Keratinocyte (primary cell): ENCODE data around the gene FBXO3. TPM values are rescaled to one million over a fixed set of nuclear protein-coding genes. Genes with fewer than 3 reads are reported as not detected.

Source experiments
- DNase-seq: peaks from one replicate; pipeline ENCODE4 v3.0.0-alpha.2; 2011; ENCODE audit warnings: low read depth, missing footprints, low spot score
- FAIRE-seq: peaks from 2 replicates; lab custom pipeline; 2011; peaks lifted over from hg19 to GRCh38; lab: Jason Lieb, UNC
- H2AFZ ChIP-seq: 2 replicates; pipeline ENCODE4 v1.6.0; 2012; ENCODE audit warnings: low read length, control low read depth, inconsistent platforms; ENCODE audit not compliant: control insufficient read depth
- H3K27ac ChIP-seq: 2 replicates; pipeline ENCODE4 v1.5.1; 2011; ENCODE audit warnings: low read length; ENCODE audit not compliant: control insufficient read depth, insufficient read depth
- H3K27me3 ChIP-seq: 3 replicates; pipeline ENCODE4 v1.6.0; 2011; ENCODE audit warnings: low read length; ENCODE audit not compliant: control insufficient read depth, insufficient read depth; ENCODE audit errors: extremely low read depth
- H3K36me3 ChIP-seq, 2 experiments: 2 replicates in 1 of 2; 3 replicates in 1 of 2; pipeline ENCODE4 v1.5.1; 2011; ENCODE audit warnings: low read length in 2 of 2, mild to moderate bottlenecking in 1 of 2; ENCODE audit not compliant: control insufficient read depth in 2 of 2, insufficient read depth in 2 of 2; ENCODE audit errors: extremely low read depth in 1 of 2
- H3K4me1 ChIP-seq: 3 replicates; pipeline ENCODE4 v1.5.1; 2011; ENCODE audit warnings: low read length; ENCODE audit not compliant: control insufficient read depth, insufficient read depth; ENCODE audit errors: extremely low read depth
- H3K4me2 ChIP-seq: 3 replicates; pipeline ENCODE4 v1.6.0; 2011; ENCODE audit warnings: low read depth, low read length; ENCODE audit not compliant: control insufficient read depth, insufficient read depth; ENCODE audit errors: extremely low read depth
- H3K4me3 ChIP-seq, 3 experiments: fragments of 200-600 bp in 1 of 3; sonication (generic) in 1 of 3; 2 replicates in 2 of 3; 3 replicates in 1 of 3; pipeline ENCODE4 v1.5.1; 2011 to 2016; ENCODE audit warnings: low read length in 3 of 3, mild to moderate bottlenecking in 3 of 3, control low read depth in 2 of 3, inconsistent platforms in 1 of 3, low read depth in 1 of 3, mixed read lengths in 1 of 3, mixed run types in 1 of 3, moderate library complexity in 1 of 3; ENCODE audit not compliant: control insufficient read depth in 2 of 3, insufficient read depth in 2 of 3; ENCODE audit errors: extremely low read depth in 1 of 3
- H3K79me2 ChIP-seq: 2 replicates; pipeline ENCODE4 v1.6.0; 2012; ENCODE audit warnings: low read length; ENCODE audit not compliant: control insufficient read depth, insufficient read depth
- H3K9ac ChIP-seq: 3 replicates; pipeline ENCODE4 v1.6.0; 2011; ENCODE audit warnings: low read length; ENCODE audit not compliant: control insufficient read depth, insufficient read depth; ENCODE audit errors: extremely low read depth
- H3K9me1 ChIP-seq: 3 replicates; pipeline ENCODE4 v1.6.0; 2011; ENCODE audit warnings: low read length; ENCODE audit not compliant: control insufficient read depth, insufficient read depth; ENCODE audit errors: extremely low read depth
- H3K9me3 ChIP-seq: 2 replicates; pipeline ENCODE4 v1.5.1; 2012; ENCODE audit warnings: low read depth, low read length; ENCODE audit not compliant: control insufficient read depth
- H4K20me1 ChIP-seq: 3 replicates; pipeline ENCODE4 v1.6.0; 2011; ENCODE audit warnings: low read length; ENCODE audit not compliant: control insufficient read depth, insufficient read depth; ENCODE audit errors: extremely low read depth
- CTCF ChIP-seq, 3 experiments: IDR thresholded peaks in 1 of 3; conservative IDR thresholded peaks in 1 of 3; optimal IDR thresholded peaks in 1 of 3; 2 replicates in 2 of 3; 3 replicates in 1 of 3; pipeline versions ENCODE3 to v1.5.1; 2011; ENCODE audit warnings: low read length in 3 of 3, mild to moderate bottlenecking in 3 of 3, moderate library complexity in 2 of 3, control low read depth in 1 of 3, inconsistent platforms in 1 of 3; ENCODE audit not compliant: insufficient read depth in 2 of 3; ENCODE audit errors: extremely low read depth in 1 of 3
- EZH2 ChIP-seq: IDR thresholded peaks from one replicate; pipeline ENCODE4 v1.6.1; 2012; ENCODE audit warnings: inconsistent platforms, mild to moderate bottlenecking, low read length, moderate library complexity
- dilution Hi-C: fragments of 300-500 bp; cut with MboI; formaldehyde crosslinking; loops from one replicate; pipeline ENCODE4 v1.7.0; 2020; ENCODE audit warnings: low sequenced_read_pairs; ENCODE audit not compliant: extremely low pct_ligation_motif_present
- polyA plus RNA-seq, 5 experiments: library from polyadenylated mRNA; depleted of rRNA in 3 of 5; stranded (reverse) in 3 of 5; stranded (forward) in 1 of 5; unstranded in 1 of 5; fragments of >200 nt; gene quantifications; 1 replicate in 1 of 5; 2 replicates in 3 of 5; 3 replicates in 1 of 5; pipeline versions ENCODE4 v1.2.1 to v1.2.3, GENCODE V29; 2011 to 2012; ENCODE audit warnings: missing spikeins in 2 of 5, low read depth in 1 of 5, low replicate concordance in 1 of 5

The FBXO3 gene
- polyA plus RNA-seq, 1 donor (not counting 4 experiments of a cell fraction or from before 2014, with no cell fraction given), result 68.6 TPM

GRCh38 chr11:33772870-33773269 lies 1.4 kb downstream of the FBXO3 start:
- no peak overlapping the region for H3K27ac ChIP-seq
- H3K4me3 ChIP-seq, result peak overlapping the region in 1 of 3 experiments; percentile 86
- H2AFZ ChIP-seq, result no peak overlapping the region
- H3K9ac ChIP-seq, result no peak overlapping the region
- H3K9me1 ChIP-seq, result peaks cover 2% of the 10 kb centered on the region
- no peak for FAIRE-seq
- H3K4me1 ChIP-seq, result peaks cover 48% of the 10 kb centered on the region
- H3K79me2 ChIP-seq, result peaks cover 31% of the 10 kb centered on the region
- H3K4me2 ChIP-seq, result peak overlapping the region; percentile 96
- H3K27me3 ChIP-seq, result no peaks in the 10 kb centered on the region
- H3K9me3 ChIP-seq, result no peaks in the 10 kb centered on the region
- no peaks in the 10 kb centered on the region for H4K20me1 ChIP-seq
- TF ChIP-seq EZH2 (no peak), CTCF (optimal IDR thresholded peaks at IDR 0.05 in 1 of 3, IDR thresholded peaks at IDR 0.05 in 1 of 3, conservative IDR thresholded peaks at IDR 0.05 in 1 of 3; ENCODE audit: extremely low read depth in 1 of 3, insufficient read depth in 2 of 3, low read length in 3 of 3) (no peak)
- no peak for DNase-seq
- H3K36me3 ChIP-seq, result peaks cover 5% of the 10 kb centered on the region in 2 experiments
- dilution Hi-C loops, result no loop called here

GRCh38 chr11:33772300-33772699 lies 2.0 kb downstream of the FBXO3 start:
- Histone ChIP-seq H3K9me1 (peaks cover 2% of the 10 kb centered on the region), H3K27ac (peak overlapping the region; percentile 10), H3K36me3 (peaks cover 5% of the 10 kb centered on the region in 2 experiments), H3K9ac (no peak overlapping the region), H3K79me2 (peaks cover 31% of the 10 kb centered on the region), H3K4me3 (no peak overlapping the region), H2AFZ (no peak overlapping the region), H4K20me1 (no peaks in the 10 kb centered on the region), H3K9me3 (no peaks in the 10 kb centered on the region), H3K27me3 (no peaks in the 10 kb centered on the region), H3K4me2 (peak overlapping the region; percentile 96), H3K4me1 (peaks cover 48% of the 10 kb centered on the region)
- TF ChIP-seq EZH2 (no peak), CTCF (optimal IDR thresholded peaks at IDR 0.05 in 1 of 3, IDR thresholded peaks at IDR 0.05 in 1 of 3, conservative IDR thresholded peaks at IDR 0.05 in 1 of 3; ENCODE audit: extremely low read depth in 1 of 3, insufficient read depth in 2 of 3, low read length in 3 of 3) (peak in 1 of 3 experiments; percentile 13)
- FAIRE-seq, result peak; percentile 93
- dilution Hi-C loops, result no loop called here
- peak; percentile 49 for DNase-seq
